GM19397 (cell line): ENCODE data around the gene CTSE.

Source experiments
- ATAC-seq: cut with Tn5 transposase; IDR thresholded peaks from one replicate; pipeline ENCODE4 v1.9.1; 2021; ENCODE audit warnings: mild to moderate bottlenecking, moderate library complexity; ENCODE audit not compliant: unreplicated experiment

Gene CTSE

GRCh38 chr1:206050655-206051235 is 27.1 kb upstream of the CTSE start:
- ATAC-seq = peak; percentile 82

- ATAC-seq = no peak
Observed at GRCh38 chr1:206049919-206050600, 26.4 kb upstream of the CTSE start.

GRCh38 chr1:206049293-206049692 is 25.6 kb upstream of the CTSE start:
- no peak for ATAC-seq

GRCh38 chr1:206048582-206048981 is 24.9 kb upstream of the CTSE start:
- ATAC-seq = no peak

- ATAC-seq = no peak
Observed at GRCh38 chr1:206047271-206047670, 23.6 kb upstream of the CTSE start.

- ATAC-seq = peak; percentile 63
Observed at GRCh38 chr1:206041640-206042039, 17.9 kb upstream of the CTSE start.

- no peak for ATAC-seq
Observed at GRCh38 chr1:206040328-206040727, 16.6 kb upstream of the CTSE start.

- ATAC-seq = no peak
Observed at GRCh38 chr1:206039046-206039973, 15.6 kb upstream of the CTSE start.

- no peak for ATAC-seq
Observed at GRCh38 chr1:206037581-206037980, 13.9 kb upstream of the CTSE start.

GRCh38 chr1:206036663-206037455 is 13.2 kb upstream of the CTSE start:
- no peak for ATAC-seq

GRCh38 chr1:206035027-206035426 is 11.3 kb upstream of the CTSE start:
- no peak for ATAC-seq

GRCh38 chr1:206032380-206033140 is 8.9 kb upstream of the CTSE start:
- no peak for ATAC-seq

- ATAC-seq = peak; percentile 66
Observed at GRCh38 chr1:206030714-206031113, 7.0 kb upstream of the CTSE start.

- no peak for ATAC-seq
Observed at GRCh38 chr1:206030191-206030590, 6.5 kb upstream of the CTSE start.

- no peak for ATAC-seq
Observed at GRCh38 chr1:206029484-206029883, 5.8 kb upstream of the CTSE start.

GRCh38 chr1:206025283-206025820 is 1.7 kb upstream of the CTSE start:
- ATAC-seq = no peak

- no peak for ATAC-seq
Observed at GRCh38 chr1:206022766-206023165, 929 bp downstream of the CTSE start.

- no peak for ATAC-seq
Observed at GRCh38 chr1:206021626-206022365, 1.9 kb downstream of the CTSE start.

GRCh38 chr1:206021008-206021625 is 2.6 kb downstream of the CTSE start:
- no peak for ATAC-seq
